ENCODE data around the gene ITIH6.

GRCh38 chrX:54785901-54786300 is 12.2 kb downstream of the ITIH6 start:
- TF ChIP-seq FOXA1 (IDR thresholded peaks at IDR 0.05) (no peak), PKNOX1 (IDR thresholded peaks at IDR 0.05) (no peak)
